ENCODE results near the gene SATB2.

SATB2 gene

DNA sequence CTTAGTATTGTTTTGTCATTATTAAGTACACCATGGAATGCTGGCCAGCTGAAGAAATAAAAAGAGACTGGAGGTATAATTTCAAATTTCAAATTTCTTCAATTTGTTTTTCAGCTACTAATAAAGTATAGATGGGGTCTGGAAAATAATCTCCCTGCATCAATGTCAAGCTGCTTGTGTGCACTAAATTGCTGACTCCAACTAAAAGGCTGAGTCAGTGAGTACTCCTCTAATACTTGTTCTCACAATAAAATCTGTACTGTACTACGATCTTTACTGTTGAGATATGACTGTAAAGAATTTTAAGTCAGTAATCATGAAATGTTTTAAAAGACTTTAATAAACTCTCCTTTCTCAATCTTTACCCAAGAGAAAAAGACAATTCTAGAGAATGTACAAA lies 131.9 kb downstream of the SATB2 start:
- no peak for DNase-seq (ENCODE audit: low read depth)

DNA sequence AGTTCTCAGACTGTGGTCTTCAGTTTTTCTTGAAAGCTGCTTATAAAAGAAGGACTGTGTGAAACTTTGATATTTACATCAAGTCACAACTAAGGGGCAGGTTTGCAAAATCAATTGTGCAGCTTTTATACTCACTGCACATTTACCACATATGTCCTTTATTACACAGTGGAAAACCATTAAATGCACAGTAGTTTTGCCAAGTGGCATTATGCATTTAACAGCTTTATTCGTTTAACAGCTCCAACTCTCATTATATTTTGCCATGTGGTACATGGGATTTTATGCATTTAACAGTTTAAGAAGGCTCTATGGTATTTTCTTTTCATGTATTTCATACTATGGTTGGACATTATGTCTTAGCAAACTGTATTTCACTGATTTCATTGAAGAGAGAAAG lies 135.6 kb downstream of the SATB2 start:
- no peak for DNase-seq (ENCODE audit: low read depth)

DNA sequence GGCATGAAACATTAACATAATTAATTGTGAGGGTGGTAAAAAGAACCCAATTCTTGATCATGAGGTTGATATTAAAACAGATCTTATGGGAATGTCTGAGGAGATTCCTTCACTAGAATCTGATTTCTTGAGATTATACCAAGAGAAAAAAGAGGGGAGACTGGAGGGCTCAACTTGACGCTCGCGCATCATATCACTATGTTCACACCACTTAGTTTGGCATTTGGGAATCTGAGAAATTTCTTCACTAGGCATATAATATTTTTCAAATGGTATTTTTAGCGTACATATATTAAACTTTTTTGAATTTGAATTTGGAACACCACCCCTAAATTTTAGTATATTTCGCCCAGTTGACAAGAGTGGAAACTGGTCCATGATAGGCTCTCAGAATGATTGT lies 140.1 kb downstream of the SATB2 start:
- no peak for DNase-seq (ENCODE audit: low read depth)

- DNase-seq (ENCODE audit: low read depth): no peak
Measured at GRCh38 chr2:199316851-199317250, 140.9 kb downstream of the SATB2 start.

- no peak for DNase-seq (ENCODE audit: low read depth)
Measured at GRCh38 chr2:199315299-199316179, 142.2 kb downstream of the SATB2 start.

DNA sequence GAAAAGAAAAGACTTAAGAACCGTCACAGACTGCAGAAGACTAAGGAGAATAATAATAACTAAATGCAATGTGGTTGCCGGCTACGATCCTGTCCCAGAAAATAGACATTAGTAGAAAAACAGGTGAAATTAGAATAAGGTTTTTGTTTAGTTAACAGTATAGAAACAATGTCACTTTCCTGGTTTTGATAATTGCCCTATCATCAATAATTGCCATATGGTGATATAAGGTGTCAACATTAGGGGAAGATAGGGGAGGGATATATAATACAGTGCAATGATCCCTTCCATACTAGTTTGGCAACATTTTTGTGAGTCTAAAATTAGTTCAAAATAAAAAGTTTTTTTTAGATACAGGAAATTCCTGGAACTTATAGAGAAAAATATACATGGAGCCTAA lies 144.8 kb downstream of the SATB2 start:
- DNase-seq (ENCODE audit: low read depth): no peak

DNA sequence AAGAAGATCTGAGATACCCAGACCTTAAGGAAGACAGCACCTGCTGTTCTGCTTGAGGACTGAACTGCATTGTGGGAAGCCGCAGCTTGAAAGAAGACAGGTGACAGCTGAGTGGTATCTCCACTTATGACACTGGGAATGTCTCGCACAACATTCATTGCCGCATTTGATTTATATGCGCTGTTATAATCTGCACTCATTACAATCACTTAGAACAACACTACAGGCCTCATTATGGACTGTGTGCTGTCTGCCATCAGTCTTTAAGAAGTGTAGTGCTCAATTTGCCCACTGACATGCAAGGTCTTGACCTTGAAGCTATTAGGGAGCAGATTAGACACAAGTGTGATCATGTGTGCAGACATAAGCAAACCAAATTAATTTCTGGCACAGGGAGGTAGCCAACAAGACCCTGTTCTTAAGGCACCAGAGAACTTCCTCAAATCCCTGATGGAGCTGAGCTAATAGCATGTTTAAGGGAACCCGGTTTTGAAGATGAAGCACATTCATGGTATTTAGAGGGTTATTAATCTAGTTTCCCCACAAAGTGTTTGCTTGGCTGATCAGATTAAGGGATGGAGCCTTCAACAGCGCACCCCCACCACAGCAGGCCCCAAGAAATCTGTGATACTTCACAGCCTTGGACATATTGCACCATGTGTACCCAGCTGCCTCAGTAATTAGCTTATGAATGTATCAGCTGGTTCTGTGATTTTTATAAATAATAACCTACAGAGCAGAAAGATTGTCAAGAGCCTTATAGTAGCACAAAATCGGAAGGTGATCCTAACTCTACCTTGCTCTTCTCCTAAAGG lies 146.8 kb downstream of the SATB2 start:
- DNase-seq (ENCODE audit: low read depth): no peak

GRCh38 chr2:199309973-199310372 lies 147.8 kb downstream of the SATB2 start:
- DNase-seq (ENCODE audit: low read depth): no peak

DNA sequence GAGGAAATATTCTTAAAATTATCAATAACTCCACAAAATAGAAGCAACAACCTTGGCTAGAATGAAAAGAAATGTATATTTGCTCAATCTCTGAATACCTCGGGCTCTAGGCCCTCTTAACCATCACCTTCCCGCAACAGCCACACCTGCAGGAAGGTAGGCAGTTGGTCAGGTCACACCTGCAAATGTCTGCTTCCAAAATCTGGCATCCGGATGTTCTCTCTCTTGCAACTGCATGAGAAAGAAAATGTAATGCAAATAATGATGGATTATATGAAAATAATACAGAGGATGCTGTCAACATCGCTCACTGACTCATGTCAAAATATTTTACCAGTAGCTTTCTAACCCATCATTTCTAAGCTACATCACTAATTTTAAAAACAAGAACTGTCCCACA lies 148.3 kb downstream of the SATB2 start:
- no peak for DNase-seq (ENCODE audit: low read depth)

- DNase-seq (ENCODE audit: low read depth): no peak
Measured at GRCh38 chr2:199308567-199308966, 149.2 kb downstream of the SATB2 start.

DNA sequence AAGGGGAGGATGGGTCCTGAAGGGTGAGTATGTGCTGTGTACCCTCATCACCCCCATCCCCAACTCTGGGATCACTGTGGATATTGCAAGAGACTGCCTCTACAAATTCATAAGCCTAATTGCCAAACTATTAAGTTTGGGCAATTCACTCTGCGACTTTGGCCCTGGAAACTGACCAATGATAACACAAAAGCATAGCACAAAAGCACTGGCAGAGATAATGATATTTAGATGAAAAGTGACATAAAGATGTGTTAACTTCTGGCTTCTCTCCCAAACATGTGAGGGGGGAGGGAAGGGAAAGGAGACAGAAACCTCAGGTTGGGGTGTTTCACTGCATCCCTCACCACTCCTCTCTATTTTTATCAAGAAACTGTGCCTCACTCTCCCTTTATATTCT lies 150.3 kb downstream of the SATB2 start:
- DNase-seq (ENCODE audit: low read depth): no peak

GRCh38 chr2:199306116-199306515 lies 151.6 kb downstream of the SATB2 start:
- no peak for DNase-seq (ENCODE audit: low read depth)

- DNase-seq (ENCODE audit: low read depth): no peak
Measured at GRCh38 chr2:199303728-199304177, 154.0 kb downstream of the SATB2 start.

- no peak for DNase-seq (ENCODE audit: low read depth)
Measured at GRCh38 chr2:199302851-199303250, 154.9 kb downstream of the SATB2 start.

DNA sequence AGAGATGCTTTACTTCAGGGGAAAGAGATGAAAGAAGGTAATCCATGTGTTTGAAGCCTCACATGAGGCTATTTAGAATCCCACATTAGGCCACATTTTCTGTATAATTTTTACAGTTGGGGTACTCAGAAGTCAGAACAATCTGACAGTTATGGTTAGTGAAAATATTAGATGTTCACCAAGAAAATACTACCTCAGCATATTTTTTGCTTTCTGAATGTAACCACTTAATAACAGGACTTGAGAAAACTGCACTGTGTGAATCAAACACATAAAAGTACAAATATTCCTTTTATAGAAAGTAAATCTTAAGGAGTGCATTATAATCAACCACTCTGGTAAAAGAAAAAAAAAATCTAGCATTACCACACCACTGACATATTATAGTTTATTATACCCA lies 169.3 kb downstream of the SATB2 start:
- DNase-seq (ENCODE audit: low read depth): no peak

DNA sequence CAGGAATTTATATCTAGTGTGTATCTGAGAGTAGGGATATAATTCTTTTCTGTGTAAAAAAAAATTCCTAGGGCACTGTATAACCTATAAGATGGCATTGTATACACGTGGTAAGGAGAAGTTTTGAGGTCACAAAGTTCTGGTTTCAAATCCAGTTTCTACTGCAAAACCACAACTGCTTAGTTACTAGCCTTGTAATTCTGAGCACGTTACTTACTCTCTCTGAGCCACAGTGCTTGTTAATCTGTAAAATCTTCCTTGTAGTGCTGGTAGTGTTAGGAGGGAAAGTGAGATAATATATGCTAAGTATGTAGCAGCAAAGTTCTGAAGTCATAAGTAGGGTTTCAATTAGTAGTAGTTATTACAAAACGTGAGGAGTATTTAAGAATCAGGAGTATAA lies 175.4 kb downstream of the SATB2 start:
- DNase-seq (ENCODE audit: low read depth): no peak

GRCh38 chr2:199279146-199279545 lies 178.6 kb downstream of the SATB2 start:
- DNase-seq (ENCODE audit: low read depth): no peak

GRCh38 chr2:199278099-199278498 lies 179.6 kb downstream of the SATB2 start:
- DNase-seq (ENCODE audit: low read depth): no peak

DNA sequence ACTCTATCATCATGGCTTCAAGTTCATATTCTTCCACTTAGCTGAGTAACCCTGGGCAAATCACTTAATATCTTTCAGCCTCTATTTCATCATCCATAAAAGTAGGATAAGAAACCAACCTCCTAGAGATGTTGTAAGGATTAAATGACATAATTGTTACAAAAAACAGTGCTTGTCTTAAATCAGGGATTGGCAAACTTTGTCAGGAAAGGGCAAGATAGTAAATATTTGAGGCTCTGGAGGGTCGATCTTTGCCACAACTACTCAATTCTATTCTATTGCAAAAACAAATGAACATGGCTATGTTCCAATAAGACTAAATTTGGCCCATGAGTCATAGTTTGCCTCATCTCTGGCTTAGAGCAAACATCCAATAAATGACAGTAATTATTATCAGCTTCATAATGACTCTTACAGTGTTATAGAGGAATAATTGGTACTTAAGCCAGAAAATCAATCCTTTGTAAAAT lies 184.7 kb downstream of the SATB2 start:
- no peak for DNase-seq (ENCODE audit: low read depth)

- DNase-seq (ENCODE audit: low read depth): no peak
Measured at GRCh38 chr2:199261936-199262335, 195.8 kb downstream of the SATB2 start.

DNA sequence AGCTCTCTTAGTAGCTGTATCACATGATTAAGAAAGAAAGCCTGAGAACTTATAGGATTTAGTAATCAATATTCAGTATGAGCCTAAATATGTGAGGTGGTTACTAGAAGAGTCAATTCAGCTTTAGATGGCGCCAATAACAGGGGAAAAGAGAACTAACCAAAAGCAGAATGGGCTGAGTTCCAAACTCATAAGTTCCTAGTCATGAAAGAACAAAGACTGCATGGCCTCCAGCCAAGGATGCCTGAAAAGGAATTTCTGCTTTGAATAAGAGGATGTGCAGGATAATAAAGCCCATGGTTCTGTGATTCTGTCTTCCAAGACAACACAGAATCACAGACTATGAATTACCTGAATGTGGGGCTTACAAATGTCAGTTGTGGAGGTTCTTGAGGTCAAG lies 196.5 kb downstream of the SATB2 start:
- DNase-seq (ENCODE audit: low read depth): no peak

DNA sequence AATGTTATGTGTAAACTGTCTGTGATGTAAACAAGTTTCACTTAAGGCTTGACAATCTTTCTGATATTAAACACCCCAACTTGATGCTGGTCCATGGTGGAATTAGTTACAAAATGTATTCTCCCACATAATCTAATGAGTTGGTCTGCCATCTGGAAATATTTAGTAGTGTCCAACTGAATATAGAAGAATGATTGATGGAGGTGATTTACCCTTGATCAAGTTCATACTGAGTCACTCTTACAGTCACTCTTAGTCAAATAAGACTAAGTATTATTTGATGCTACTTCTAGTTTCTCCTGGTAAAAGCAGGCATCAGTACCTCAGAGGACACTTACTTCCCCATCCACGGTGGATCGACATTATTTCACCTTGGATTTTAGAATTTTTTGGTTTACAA lies 198.1 kb downstream of the SATB2 start:
- no peak for DNase-seq (ENCODE audit: low read depth)

DNA sequence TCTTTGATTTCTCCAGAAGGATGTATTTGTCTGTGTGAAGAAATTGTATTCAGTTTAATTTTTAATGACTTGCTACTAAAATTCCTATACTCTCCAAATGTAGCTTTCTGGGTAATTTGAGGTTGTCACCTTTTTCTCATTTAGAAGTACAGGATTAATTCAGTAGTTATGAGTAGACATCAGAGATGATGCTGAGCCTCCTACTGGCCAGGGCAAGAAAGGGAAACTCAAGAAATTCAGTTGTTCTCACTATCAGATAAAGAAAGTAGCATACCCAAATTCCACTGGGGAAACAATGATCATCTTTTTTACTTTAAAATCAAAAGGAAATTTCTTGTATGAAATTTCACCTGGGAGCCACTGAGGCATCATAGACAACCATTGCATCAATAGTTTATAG lies 199.4 kb downstream of the SATB2 start:
- DNase-seq (ENCODE audit: low read depth): no peak
